Regular cardiac myocyte (primary cell): ENCODE measurements around the gene NCAPD3. TPM values are rescaled to one million over a fixed set of nuclear protein-coding genes. Genes with fewer than 3 reads are reported as not detected.

Experiments used
- total RNA-seq: library from RNA; depleted of rRNA; stranded (reverse); fragments of >200 nt; gene quantifications from 2 replicates; pipeline ENCODE4 v1.2.3, GENCODE V29; 2014

NCAPD3 gene, protein sequence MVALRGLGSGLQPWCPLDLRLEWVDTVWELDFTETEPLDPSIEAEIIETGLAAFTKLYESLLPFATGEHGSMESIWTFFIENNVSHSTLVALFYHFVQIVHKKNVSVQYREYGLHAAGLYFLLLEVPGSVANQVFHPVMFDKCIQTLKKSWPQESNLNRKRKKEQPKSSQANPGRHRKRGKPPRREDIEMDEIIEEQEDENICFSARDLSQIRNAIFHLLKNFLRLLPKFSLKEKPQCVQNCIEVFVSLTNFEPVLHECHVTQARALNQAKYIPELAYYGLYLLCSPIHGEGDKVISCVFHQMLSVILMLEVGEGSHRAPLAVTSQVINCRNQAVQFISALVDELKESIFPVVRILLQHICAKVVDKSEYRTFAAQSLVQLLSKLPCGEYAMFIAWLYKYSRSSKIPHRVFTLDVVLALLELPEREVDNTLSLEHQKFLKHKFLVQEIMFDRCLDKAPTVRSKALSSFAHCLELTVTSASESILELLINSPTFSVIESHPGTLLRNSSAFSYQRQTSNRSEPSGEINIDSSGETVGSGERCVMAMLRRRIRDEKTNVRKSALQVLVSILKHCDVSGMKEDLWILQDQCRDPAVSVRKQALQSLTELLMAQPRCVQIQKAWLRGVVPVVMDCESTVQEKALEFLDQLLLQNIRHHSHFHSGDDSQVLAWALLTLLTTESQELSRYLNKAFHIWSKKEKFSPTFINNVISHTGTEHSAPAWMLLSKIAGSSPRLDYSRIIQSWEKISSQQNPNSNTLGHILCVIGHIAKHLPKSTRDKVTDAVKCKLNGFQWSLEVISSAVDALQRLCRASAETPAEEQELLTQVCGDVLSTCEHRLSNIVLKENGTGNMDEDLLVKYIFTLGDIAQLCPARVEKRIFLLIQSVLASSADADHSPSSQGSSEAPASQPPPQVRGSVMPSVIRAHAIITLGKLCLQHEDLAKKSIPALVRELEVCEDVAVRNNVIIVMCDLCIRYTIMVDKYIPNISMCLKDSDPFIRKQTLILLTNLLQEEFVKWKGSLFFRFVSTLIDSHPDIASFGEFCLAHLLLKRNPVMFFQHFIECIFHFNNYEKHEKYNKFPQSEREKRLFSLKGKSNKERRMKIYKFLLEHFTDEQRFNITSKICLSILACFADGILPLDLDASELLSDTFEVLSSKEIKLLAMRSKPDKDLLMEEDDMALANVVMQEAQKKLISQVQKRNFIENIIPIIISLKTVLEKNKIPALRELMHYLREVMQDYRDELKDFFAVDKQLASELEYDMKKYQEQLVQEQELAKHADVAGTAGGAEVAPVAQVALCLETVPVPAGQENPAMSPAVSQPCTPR (N-terminal part only)
- total RNA-seq: 8.7 and 37.0 TPM in 2 replicates

GRCh38 chr11:134223836-134224709, at the start of gene NCAPD3, which contains the start of gene VPS26B:
Gene NCAPD3 (minus strand): TSS chr11:134223967. CDS start chr11:134223926, 41 bp downstream.
Gene VPS26B (plus strand): TSS chr11:134224671. CDS start chr11:134225123, 452 bp downstream.

GRCh38 chr11:134253188-134253993, 29.6 kb upstream of the NCAPD3 start, which contains the start of the genes ACAD8 and THYN1:
Gene ACAD8 (plus strand): TSS chr11:134253568. CDS start chr11:134253601, 33 bp downstream.
Gene THYN1 (minus strand): TSS chr11:134253352. CDS start chr11:134252882, 470 bp downstream.

Other genes starting within 250 kb of the NCAPD3 start
- 83.6 and 118 TPM in 2 replicates for gene JAM3, start 154.9 kb downstream of the NCAPD3 start, total RNA-seq
- gene VPS26B, start 704 bp upstream of the NCAPD3 start, total RNA-seq: 27.3 and 32.2 TPM in 2 replicates
- 63.3 and 74.7 TPM in 2 replicates for gene THYN1, start 29.4 kb upstream of the NCAPD3 start, total RNA-seq
- gene ACAD8, start 29.6 kb upstream of the NCAPD3 start, total RNA-seq: 14.2 and 14.7 TPM in 2 replicates
- gene GLB1L3, start 52.4 kb upstream of the NCAPD3 start, total RNA-seq: not detected in 2 replicates
- 0.19 and 0.28 TPM in 2 replicates for gene GLB1L2, start 108.0 kb upstream of the NCAPD3 start, total RNA-seq
- under 0.01 TPM in 2 replicates for gene B3GAT1, start 188.3 kb upstream of the NCAPD3 start, total RNA-seq